NCI-H2081 (cell line): ENCODE data around the gene XYLB.

Experiments used
- DNase-seq, 2 experiments: peaks; one replicate each; lab custom pipeline; 2025; lab: John Stamatoyannopoulos, UW

Gene XYLB

GRCh38 chr3:38323060-38323459 is 23.5 kb upstream of the XYLB start:
- DNase-seq = no peak

DNA sequence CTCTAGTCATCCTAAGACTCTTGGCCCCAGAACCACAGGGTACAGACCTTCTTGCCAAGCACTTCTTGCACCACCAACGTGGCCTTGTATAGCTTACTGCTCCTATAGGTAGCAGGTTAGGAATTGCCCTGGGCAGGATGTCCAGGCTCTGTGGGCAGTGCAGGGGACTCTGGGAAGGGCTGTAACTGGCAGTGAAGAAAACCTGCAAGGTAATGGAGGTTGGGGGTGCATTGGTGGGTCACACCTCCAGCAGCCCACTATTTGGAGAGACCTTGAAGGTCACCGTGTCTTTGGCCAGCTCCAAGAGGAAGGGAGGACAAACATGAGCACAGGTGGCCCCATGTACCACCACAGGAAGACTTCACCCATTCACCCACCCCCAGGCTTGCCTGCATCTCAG is 21.3 kb upstream of the XYLB start:
- DNase-seq = no peak

- DNase-seq = no peak
These were observed 19.1 kb upstream of the XYLB start for GRCh38 chr3:38327335-38328009.

DNA sequence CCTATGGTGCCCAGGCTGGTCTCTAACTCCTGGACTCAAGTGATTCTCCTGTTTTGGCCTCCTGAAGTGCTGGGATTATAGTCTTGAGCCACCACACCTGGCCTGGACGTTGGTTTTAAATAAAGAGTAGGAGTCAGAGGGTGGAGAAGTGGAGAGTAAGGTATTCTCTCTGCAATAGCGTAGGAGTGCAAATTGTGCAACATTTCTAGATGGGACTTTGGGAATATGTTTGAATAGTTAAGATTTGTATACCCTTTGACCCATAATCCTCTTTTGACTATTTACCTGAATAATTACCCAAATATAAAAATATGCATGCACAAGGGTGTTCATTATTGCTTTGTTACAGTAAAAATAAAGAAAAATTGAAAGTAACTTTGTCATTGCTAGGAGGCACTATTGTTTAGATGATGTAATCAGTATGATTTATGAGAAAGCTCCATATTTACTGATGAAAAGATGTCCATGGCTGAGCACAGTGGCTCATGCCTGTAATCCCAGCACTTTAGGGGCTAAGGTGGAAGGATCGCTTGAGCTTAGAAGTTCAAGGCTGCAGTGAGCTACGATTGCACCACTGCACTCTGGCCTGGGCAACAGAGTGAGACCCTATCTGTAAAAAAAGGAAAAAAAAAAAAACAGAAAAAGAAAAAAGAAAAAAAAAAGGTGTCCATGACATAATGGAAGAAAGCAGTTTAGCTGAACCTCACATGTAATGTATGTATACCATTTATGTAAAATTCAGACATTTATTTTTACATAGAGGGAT is 15.1 kb upstream of the XYLB start:
- DNase-seq = no peak

GRCh38 chr3:38332201-38332600 is 14.4 kb upstream of the XYLB start:
- no peak for DNase-seq

DNA sequence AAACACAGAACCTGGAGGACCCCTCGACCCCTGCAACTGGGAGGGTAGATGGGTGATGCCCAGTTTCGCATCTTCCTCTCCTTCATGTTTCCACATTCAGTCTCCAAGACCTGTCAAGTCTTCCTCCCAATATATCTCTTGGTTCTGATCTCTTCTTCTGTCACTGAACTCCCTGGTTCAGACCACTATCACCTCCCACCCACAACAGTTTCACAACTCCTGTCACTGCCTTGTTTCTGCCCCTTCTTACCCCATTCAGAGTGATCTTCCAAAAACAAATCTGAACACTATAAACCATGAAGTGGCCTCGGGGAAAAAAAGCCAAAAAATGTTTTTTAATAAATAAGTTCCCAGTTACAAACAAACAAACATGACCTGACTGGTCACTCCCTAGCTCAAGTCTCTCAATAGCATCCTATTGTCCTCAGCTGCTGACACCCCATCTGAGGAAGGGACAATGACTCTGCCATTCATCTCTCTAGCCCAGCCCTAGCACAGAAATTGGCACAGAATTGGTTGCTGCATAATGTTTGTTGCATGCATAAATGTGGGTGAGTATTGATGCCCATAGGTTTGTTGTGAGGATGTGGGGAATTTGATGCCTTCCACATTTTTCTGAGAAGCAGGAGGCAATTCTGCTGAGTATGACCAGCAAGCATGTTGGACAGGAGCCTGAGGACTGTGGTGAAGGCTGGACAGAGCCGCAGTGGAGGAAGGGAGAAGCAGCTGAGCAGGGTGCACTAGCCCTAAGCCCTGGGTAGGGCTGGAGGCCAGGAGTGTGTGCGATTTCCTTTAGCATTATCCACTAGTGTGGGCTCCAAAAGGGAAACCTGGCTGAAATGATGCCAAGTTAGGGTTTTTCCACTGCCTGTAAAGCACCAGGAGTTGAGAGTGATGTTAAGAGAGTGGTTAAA is 12.2 kb upstream of the XYLB start:
- no peak for DNase-seq

DNA sequence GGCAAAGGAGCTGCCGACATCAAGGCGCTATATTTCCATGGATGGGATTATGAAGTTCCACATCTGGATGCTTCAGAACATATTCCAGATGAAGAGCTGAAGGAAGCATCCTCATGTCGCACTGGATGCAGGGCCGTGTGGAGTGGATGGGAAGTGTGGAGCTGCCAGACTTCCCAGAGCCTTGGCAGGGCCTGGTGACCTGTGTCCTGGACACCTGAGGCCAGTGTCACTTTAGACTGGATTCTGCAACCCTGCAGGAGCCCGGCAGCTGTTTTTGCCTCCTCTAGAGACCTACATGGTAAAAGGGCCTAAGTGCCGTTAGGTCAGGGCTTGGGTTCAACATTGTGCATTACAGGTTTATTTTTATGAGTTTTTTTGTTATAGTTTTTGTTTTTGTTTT is 11.3 kb upstream of the XYLB start:
- no peak for DNase-seq

GRCh38 chr3:38337703-38338102 is 8.9 kb upstream of the XYLB start:
- DNase-seq = no peak

- no peak for DNase-seq
These were observed 2.6 kb upstream of the XYLB start for GRCh38 chr3:38343797-38344594.

- no peak for DNase-seq
These were observed 552 bp upstream of the XYLB start for GRCh38 chr3:38345879-38346586.

DNA sequence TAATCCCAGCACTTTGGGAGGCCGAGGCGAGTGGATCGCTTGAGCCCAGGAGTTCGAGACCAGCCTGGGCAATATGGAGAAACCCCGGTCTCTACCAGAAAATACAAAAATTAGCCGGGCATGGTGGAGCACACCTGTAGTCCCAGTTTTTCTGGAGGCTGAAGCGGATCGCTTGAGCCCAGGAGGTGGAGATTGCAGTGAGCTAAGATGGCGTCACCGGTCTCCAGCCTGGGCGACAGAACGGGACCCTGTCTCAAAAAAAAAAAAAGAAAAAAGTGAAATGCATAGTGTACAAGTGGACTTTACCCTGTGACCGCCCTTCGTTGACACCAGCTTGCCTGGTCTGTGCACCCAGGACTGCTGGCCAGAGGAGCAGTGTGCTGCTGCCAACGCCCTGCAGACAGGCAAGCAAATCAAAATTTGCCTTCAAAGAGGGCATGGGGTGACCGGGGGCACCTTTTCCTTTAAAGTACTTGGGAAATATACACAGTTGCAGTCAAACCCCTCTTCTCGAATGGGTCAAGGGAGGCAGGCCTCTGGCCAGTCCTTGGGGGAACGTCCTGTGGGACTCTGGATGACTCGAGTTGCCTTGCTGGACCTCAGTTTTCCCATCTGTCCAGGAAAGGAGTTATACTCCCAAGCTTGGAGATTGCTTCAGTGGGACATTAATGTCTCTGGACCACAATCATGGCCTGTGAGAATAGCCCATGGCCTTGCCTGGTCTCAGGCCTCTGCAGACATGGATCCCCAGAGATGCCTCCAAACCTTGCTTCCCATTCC is 1.0 kb downstream of the XYLB start:
- DNase-seq = no peak

DNA sequence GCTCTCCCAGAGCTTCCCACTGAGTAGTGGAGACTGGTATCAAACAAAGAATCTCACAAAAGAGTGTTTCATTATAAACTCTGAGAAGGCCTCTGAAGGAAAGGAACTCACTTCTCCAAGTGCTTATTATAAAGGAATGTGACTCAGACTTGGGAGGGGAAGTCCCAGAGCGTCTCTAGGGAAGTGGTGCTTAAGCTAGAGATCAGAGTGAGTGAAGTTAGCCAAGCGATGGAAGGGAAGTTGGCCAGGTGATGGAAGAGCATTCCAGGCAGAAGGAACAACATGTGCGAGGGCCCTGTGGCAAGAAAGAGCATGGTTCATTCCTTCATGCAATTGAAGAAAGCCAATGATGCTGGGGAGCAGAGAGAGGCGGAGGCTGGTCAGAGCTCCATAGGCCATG is 2.3 kb downstream of the XYLB start:
- DNase-seq = no peak

DNA sequence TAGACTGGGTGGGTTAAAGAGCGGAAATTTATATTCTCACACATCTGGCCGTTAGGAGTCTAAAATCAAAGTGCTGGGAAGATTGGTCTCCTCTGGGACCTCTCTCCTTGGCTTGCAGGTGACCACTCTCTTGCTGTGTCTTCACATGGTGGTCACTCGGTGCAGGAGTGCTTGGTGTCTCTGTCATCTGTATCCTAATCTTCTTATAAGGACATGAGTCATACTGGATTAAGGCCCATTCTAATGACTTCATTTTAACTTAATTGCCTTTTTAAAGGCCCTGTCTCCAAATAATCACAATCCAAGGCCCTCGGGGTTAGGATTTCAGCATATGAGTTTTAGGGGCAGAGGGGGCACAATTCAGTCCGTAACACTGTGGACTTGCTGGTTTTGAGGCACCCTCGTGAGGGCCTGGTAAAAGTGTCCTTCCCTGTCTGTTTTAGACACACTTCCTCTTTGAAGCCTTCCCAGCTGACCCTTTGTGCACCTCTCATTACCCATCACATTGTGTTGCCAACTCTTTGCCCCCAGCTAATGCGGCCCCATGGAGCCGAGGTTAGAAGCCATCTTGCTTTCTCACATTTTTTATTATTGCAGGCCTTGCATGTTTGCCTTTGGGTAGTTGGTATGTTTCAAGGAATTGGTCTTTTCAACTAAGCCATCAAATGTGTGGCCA is 3.2 kb downstream of the XYLB start:
- no peak for DNase-seq

- no peak for DNase-seq
These were observed 6.6 kb downstream of the XYLB start for GRCh38 chr3:38353151-38353550.

DNA sequence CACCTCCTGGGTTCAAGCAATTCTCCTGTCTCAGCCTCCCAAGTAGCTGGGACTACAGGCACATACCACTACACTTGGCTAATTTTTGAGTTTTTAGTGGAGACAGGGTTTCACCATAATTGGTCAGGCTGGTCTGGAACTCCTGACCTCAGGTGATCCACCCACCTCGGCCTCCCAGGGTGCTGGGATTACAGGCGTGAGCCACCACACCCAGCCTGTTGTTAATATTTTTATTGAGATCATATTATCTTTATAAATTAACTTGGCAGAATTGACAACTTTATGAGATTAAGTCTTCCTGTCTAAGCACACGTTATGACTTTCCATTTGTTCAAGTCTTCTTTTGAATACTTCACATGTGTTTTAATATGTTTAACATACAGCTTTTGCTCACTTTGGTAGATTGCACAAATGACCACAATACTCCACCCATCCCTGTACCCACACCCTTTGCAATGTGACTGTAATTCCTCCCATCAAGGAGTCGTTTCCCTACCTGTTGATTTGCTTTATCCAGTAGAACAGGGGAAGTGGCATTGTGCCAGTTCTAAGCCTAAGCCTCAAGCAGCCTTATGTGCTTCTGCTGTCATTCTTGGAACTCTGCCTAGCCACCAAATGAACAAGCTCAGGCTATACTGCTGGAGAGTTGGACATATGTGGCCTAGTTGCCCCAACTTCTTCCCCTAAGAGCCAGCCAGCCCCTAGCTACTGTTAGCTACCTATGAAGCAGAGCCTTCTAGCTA is 8.2 kb downstream of the XYLB start:
- DNase-seq = no peak

DNA sequence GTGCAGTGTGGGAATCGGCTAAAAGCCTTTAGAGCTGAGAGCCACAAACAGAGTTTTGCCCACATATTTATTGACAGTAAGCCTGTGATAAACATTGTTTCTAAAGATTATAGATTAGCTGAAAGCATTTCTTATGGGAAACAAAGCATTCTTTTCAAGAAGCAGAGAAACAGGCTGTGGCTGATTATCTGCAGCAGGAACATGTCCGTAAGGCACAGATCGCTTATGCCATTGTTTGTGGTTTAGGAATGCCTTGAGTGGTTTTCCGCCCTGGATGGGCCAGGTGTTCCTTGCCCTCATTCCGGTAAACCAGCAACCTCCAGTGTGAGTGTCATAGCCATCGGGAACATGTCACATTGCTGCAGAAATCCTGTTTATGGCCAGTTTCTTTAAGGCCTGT is 12.5 kb downstream of the XYLB start:
- no peak for DNase-seq

- DNase-seq = no peak
These were observed 13.8 kb downstream of the XYLB start for GRCh38 chr3:38360345-38360744.

DNA sequence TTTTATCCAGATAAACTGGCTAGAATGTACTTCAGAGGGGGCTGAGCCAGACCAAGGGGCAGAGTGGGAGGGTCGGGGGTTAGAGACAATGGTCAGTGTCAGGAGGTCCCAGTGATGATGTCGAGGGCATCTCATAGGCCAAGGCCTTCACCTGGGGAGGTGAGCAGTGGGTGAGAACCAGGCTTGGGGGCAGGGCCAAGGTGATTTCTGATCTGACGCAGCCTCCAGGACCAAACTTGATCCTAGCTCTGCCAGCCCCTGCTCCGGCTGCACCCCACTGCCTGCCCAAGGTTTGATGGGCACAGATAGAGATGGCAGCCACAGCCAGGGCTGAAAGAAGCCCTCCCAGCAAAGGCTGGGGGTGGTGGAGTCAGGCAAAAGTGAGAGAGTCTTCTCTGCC is 14.9 kb downstream of the XYLB start:
- no peak for DNase-seq

- DNase-seq = no peak
These were observed 16.2 kb downstream of the XYLB start for GRCh38 chr3:38362825-38363224.
